Eye (tissue), 1 donor: Measurements from ENCODE around the gene ALMS1.
"Not testable (repeated sequence)": the region's sequence is repeated elsewhere in the genome, so short reads cannot be mapped to it uniquely, and the experiment has no call there.

Experiments used
- DNase-seq: peaks from one replicate; pipeline ENCODE4 v3.0.0-alpha.2; 2015

ALMS1 gene

GRCh38 chr2:73402386-73403103 is 16.9 kb downstream of the ALMS1 start:
- DNase-seq = no peak

GRCh38 chr2:73403237-73403636 is 17.6 kb downstream of the ALMS1 start:
- no peak for DNase-seq

GRCh38 chr2:73404409-73404808 is 18.8 kb downstream of the ALMS1 start:
- DNase-seq = no peak

- no peak for DNase-seq
These were observed 21.4 kb downstream of the ALMS1 start for GRCh38 chr2:73406996-73407395.

- DNase-seq = no peak
These were observed 22.6 kb downstream of the ALMS1 start for GRCh38 chr2:73408198-73408597.

- DNase-seq = no peak
These were observed 29.1 kb downstream of the ALMS1 start for GRCh38 chr2:73414696-73415095.

GRCh38 chr2:73415906-73416305 is 30.3 kb downstream of the ALMS1 start:
- no peak for DNase-seq

- peak; percentile 4 for DNase-seq
These were observed 32.7 kb downstream of the ALMS1 start for GRCh38 chr2:73418343-73418742.

- DNase-seq = no peak
These were observed 38.3 kb downstream of the ALMS1 start for GRCh38 chr2:73423913-73424312.

GRCh38 chr2:73426176-73426575 is 40.5 kb downstream of the ALMS1 start:
- DNase-seq = no peak

- no peak for DNase-seq
These were observed 50.4 kb downstream of the ALMS1 start for GRCh38 chr2:73436019-73436418.

GRCh38 chr2:73444202-73444601 is 58.6 kb downstream of the ALMS1 start:
- DNase-seq = no peak

GRCh38 chr2:73448856-73449255 is 63.2 kb downstream of the ALMS1 start:
- no peak for DNase-seq

- no peak for DNase-seq
These were observed 63.8 kb downstream of the ALMS1 start for GRCh38 chr2:73449404-73449803.

- no peak for DNase-seq
These were observed 65.8 kb downstream of the ALMS1 start for GRCh38 chr2:73451263-73451972.

GRCh38 chr2:73457982-73458381 is 72.3 kb downstream of the ALMS1 start:
- no peak for DNase-seq

GRCh38 chr2:73462388-73462787 is 76.8 kb downstream of the ALMS1 start:
- not testable (repeated sequence) for DNase-seq

- DNase-seq = no peak
These were observed 82.7 kb downstream of the ALMS1 start for GRCh38 chr2:73468376-73468775.

- not testable (repeated sequence) for DNase-seq
These were observed 98.2 kb downstream of the ALMS1 start for GRCh38 chr2:73483874-73484273.

- DNase-seq = no peak
These were observed 101.5 kb downstream of the ALMS1 start for GRCh38 chr2:73487112-73487657.

GRCh38 chr2:73488079-73488478 is 102.4 kb downstream of the ALMS1 start:
- no peak for DNase-seq

GRCh38 chr2:73489053-73489452 is 103.4 kb downstream of the ALMS1 start:
- DNase-seq = no peak

GRCh38 chr2:73494031-73494430 is 108.4 kb downstream of the ALMS1 start:
- DNase-seq = no peak

- no peak for DNase-seq
These were observed 118.4 kb downstream of the ALMS1 start for GRCh38 chr2:73503992-73504570.
